ENCODE data around the gene ARHGAP12. TPM values are rescaled to one million over a fixed set of nuclear protein-coding genes. Genes with fewer than 3 reads are reported as not detected.

The ARHGAP12 gene
- total and polyA plus RNA-seq, 4 donors, result 8.6 to 66.0 (median 27.0) TPM

DNA sequence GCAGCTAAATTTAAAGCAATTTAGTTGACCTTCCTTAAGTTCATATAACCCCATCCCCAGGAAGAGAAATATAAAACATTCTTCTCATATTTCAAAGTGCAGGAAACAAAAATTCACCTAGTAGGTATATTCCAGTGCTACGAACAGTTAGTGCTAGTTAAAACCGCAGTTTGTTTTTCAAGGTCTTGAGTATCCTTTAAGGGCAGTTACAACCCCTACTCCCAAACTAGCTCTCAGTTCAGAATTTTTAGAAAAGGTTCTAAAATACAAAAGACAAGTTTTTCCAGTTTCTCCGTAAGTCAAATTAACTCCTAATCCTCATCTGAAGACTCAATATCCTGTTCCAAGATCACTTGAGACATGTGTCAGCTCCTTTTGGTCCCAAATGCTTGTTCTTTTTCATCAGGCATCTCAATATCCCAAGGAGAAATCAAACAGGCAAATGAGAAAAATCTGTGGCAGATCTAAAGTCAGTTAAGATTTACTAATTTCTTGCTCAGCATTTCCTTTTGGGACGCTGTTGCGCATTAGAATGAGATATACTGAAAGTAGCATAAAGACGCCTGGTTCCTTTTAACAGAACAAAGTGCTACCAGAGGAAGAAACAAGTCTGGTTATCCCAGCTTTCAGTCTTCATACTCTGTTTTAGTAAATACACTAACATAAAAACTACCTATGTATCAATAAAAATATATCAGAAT is 51.8 kb downstream of the ARHGAP12 start:
- Histone ChIP-seq H3K36me3 (ENCODE audit: control insufficient read depth in 4 of 4, insufficient read depth in 4 of 4, low read length in 4 of 4) (no peaks in the 10 kb centered on the region), H3K9me3 (ENCODE audit: control insufficient read depth in 4 of 4, insufficient read depth in 3 of 4, low read length in 3 of 4) (no peaks in the 10 kb centered on the region), H3K9ac (ENCODE audit: insufficient read depth in 1 of 2, low read length in 2 of 2) (no peak overlapping the region), H3K4me3 (no peak overlapping the region), H3K4me1 (ENCODE audit: control insufficient read depth in 5 of 5, insufficient read depth in 5 of 5, low read length in 5 of 5) (peaks cover 0 to 6% (median 0%) of the 10 kb centered on the region in 5 donors), H3K27ac (ENCODE audit: low read depth in 1 of 2, low read length in 1 of 2) (no peak overlapping the region), H3K27me3 (ENCODE audit: control insufficient read depth in 3 of 3, insufficient read depth in 3 of 3, low read length in 2 of 3) (no peaks in the 10 kb centered on the region)
- TF ChIP-seq, protein P1, sequence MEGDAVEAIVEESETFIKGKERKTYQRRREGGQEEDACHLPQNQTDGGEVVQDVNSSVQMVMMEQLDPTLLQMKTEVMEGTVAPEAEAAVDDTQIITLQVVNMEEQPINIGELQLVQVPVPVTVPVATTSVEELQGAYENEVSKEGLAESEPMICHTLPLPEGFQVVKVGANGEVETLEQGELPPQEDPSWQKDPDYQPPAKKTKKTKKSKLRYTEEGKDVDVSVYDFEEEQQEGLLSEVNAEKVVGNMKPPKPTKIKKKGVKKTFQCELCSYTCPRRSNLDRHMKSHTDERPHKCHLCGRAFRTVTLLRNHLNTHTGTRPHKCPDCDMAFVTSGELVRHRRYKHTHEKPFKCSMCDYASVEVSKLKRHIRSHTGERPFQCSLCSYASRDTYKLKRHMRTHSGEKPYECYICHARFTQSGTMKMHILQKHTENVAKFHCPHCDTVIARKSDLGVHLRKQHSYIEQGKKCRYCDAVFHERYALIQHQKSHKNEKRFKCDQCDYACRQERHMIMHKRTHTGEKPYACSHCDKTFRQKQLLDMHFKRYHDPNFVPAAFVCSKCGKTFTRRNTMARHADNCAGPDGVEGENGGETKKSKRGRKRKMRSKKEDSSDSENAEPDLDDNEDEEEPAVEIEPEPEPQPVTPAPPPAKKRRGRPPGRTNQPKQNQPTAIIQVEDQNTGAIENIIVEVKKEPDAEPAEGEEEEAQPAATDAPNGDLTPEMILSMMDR (IDR thresholded peaks at IDR 0.05; ENCODE audit: control extremely low read depth, extremely low read depth), result no peak
- 57 to 58% methylated on average over 6 of the region's 6 CpGs for WGBS, 2 donors
- DNase-seq (peak in 2 of 3 donors; percentile 50 to 58), ATAC-seq (ENCODE audit: insufficient read depth, low FRiP score) (no peak)

DNA sequence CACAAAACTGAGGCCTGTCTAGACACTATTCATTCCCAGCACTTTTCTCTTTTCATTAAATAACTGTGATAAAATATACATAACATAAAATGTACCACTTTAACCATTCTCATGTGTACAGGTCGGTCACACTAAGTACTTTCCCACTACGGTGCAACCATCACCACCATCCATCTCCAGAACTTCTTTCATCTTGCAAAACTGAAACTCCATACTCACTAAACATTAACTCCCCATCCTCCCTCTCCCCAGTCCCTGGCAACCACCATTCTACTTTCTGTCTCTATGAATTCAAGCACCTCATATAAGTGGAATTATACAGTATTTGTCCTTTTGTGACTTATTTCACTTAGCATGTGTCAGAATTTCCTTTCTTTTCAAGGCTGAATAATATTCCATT is 53.0 kb downstream of the ARHGAP12 start:
- ATAC-seq (ENCODE audit: insufficient read depth, low FRiP score) (peak; percentile 19), DNase-seq (no peak)
- Histone ChIP-seq H3K9me3 (ENCODE audit: control insufficient read depth in 4 of 4, insufficient read depth in 3 of 4, low read length in 3 of 4) (no peaks in the 10 kb centered on the region), H3K27me3 (ENCODE audit: control insufficient read depth in 3 of 3, insufficient read depth in 3 of 3, low read length in 2 of 3) (no peaks in the 10 kb centered on the region), H3K4me3 (no peak overlapping the region), H3K4me1 (ENCODE audit: control insufficient read depth in 5 of 5, insufficient read depth in 5 of 5, low read length in 5 of 5) (peaks cover 0 to 12% (median 0%) of the 10 kb centered on the region in 5 donors), H3K9ac (ENCODE audit: insufficient read depth in 1 of 2, low read length in 2 of 2) (no peak overlapping the region), H3K27ac (ENCODE audit: low read depth in 1 of 2, low read length in 1 of 2) (no peak overlapping the region), H3K36me3 (ENCODE audit: control insufficient read depth in 4 of 4, insufficient read depth in 4 of 4, low read length in 4 of 4) (no peaks in the 10 kb centered on the region)
- 90 to 93% methylated on average over 2 of the region's 2 CpGs for WGBS, 2 donors
- TF ChIP-seq, protein P1 (IDR thresholded peaks at IDR 0.05; ENCODE audit: control extremely low read depth, extremely low read depth), result no peak

DNA sequence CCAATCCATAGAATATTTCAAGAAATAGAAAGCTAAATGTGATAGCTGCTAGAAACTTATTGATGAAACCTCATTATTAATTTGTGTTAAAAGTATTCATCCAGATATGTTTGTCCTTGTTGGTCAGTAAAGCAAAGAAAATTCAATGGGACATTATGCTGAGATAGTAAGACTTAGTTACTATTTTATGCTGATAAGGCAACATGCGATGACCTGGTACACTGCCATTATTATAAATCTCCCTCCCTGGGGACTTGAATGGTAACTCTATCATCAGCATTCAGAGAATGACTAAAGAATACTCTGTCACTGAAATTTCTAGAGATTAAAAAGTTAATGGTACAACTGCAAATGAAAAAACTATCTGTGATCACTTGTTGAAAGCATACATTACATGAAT is 54.9 kb downstream of the ARHGAP12 start:
- Histone ChIP-seq H3K27me3 (ENCODE audit: control insufficient read depth in 3 of 3, insufficient read depth in 3 of 3, low read length in 2 of 3) (no peaks in the 10 kb centered on the region), H3K9me3 (ENCODE audit: control insufficient read depth in 4 of 4, insufficient read depth in 3 of 4, low read length in 3 of 4) (no peaks in the 10 kb centered on the region), H3K36me3 (ENCODE audit: control insufficient read depth in 4 of 4, insufficient read depth in 4 of 4, low read length in 4 of 4) (no peaks in the 10 kb centered on the region), H3K4me1 (ENCODE audit: control insufficient read depth in 5 of 5, insufficient read depth in 5 of 5, low read length in 5 of 5) (peaks cover 0 to 12% (median 0%) of the 10 kb centered on the region in 5 donors), H3K9ac (ENCODE audit: insufficient read depth in 1 of 2, low read length in 2 of 2) (no peak overlapping the region), H3K27ac (ENCODE audit: low read depth in 1 of 2, low read length in 1 of 2) (no peak overlapping the region), H3K4me3 (no peak overlapping the region)
- no peak for DNase-seq
- 89 to 93% methylated on average over 1 of the region's 1 CpG for WGBS, 2 donors
- ATAC-seq (ENCODE audit: insufficient read depth, low FRiP score), result no peak
- TF ChIP-seq, protein P1 (IDR thresholded peaks at IDR 0.05; ENCODE audit: control extremely low read depth, extremely low read depth), result no peak
